Esophagus mucosa (tissue), 1 donor: ENCODE results near the gene CFL1. TPM values are rescaled to one million over a fixed set of nuclear protein-coding genes. Genes with fewer than 3 reads are reported as not detected.
"Not testable (repeated sequence)": the region's sequence is repeated elsewhere in the genome, so short reads cannot be mapped to it uniquely, and the experiment has no call there.

Source experiments
- ATAC-seq: fragments of 200-7000 bp; cut with Tn5 transposase; one replicate; pipeline ENCODE4 v1.9.1; 2020
- total RNA-seq: library from RNA; stranded (reverse); gene quantifications from one replicate; pipeline ENCODE4 v1.2.4, GENCODE V29; 2023
- donor health status: DM: yes; HTN: yes; CAD: no.

The CFL1 gene
- 645 TPM for total RNA-seq

GRCh38 chr11:65857853-65858680 lies at the start of gene CFL1:
Gene CFL1, minus strand, starts transcription at chr11:65858180. Its CDS starts 81 bp downstream, at chr11:65858099.
- ATAC-seq, result peak; percentile 76

- peak; percentile 5 for ATAC-seq
Observed at GRCh38 chr11:65906602-65907001, 48.6 kb upstream of the CFL1 start.

GRCh38 chr11:65903715-65904114 lies 45.7 kb upstream of the CFL1 start:
- no peak for ATAC-seq

- ATAC-seq, result peak; percentile 13
Observed at GRCh38 chr11:65903068-65903481, 45.1 kb upstream of the CFL1 start.

- no peak for ATAC-seq
Observed at GRCh38 chr11:65900899-65901180, 42.9 kb upstream of the CFL1 start.

- ATAC-seq, result peak; percentile 88
Observed at GRCh38 chr11:65900125-65900898, 42.3 kb upstream of the CFL1 start, which contains the start of gene FOSL1. Gene FOSL1, minus strand, starts transcription at chr11:65900388. Its CDS starts 49 bp downstream, at chr11:65900339.

GRCh38 chr11:65899356-65900124 lies 41.6 kb upstream of the CFL1 start:
- ATAC-seq, result peak; percentile 57

GRCh38 chr11:65898656-65899355 lies 40.8 kb upstream of the CFL1 start:
- ATAC-seq, result no peak

- no peak for ATAC-seq
Observed at GRCh38 chr11:65897020-65897471, 39.1 kb upstream of the CFL1 start.

- ATAC-seq, result no peak
Observed at GRCh38 chr11:65896034-65896999, 38.3 kb upstream of the CFL1 start.

GRCh38 chr11:65895482-65895981 lies 37.6 kb upstream of the CFL1 start:
- no peak for ATAC-seq

GRCh38 chr11:65894034-65894591 lies 36.1 kb upstream of the CFL1 start:
- no peak for ATAC-seq

- no peak for ATAC-seq
Observed at GRCh38 chr11:65892661-65893317, 34.8 kb upstream of the CFL1 start.

- ATAC-seq, result not testable (repeated sequence)
Observed at GRCh38 chr11:65892137-65892540, 34.2 kb upstream of the CFL1 start.

GRCh38 chr11:65891219-65892136 lies 33.5 kb upstream of the CFL1 start:
- ATAC-seq, result no peak

GRCh38 chr11:65890324-65891218 lies 32.6 kb upstream of the CFL1 start, which contains the start of gene CCDC85B:
Gene CCDC85B, plus strand, starts transcription at chr11:65890673. Its CDS starts 111 bp downstream, at chr11:65890784.
- ATAC-seq, result peak; percentile 80

GRCh38 chr11:65888163-65888814 lies 30.3 kb upstream of the CFL1 start, which contains the start of gene FIBP:
Gene FIBP, minus strand, starts transcription at chr11:65888471. Its CDS starts 53 bp downstream, at chr11:65888418.
- peak; percentile 80 for ATAC-seq
